GM12878 (cell line): Measurements from ENCODE around the gene RALGAPA2. TPM values are rescaled to one million over a fixed set of nuclear protein-coding genes. Genes with fewer than 3 reads are reported as not detected.

Experiments
- ATAC-seq: fragments of 200-7000 bp; cut with Tn5 transposase; 3 replicates; pipeline ENCODE4 v1.9.1; 2020; ENCODE audit warnings: mild to moderate bottlenecking, moderate library complexity
- BruUV-seq: library from RNA; stranded (reverse); fragments of 400-500 nt; replicated peaks from 2 replicates; lab custom pipeline; 2021; lab: Mats Ljungman, UMichigan
- CTCF ChIA-PET: fragments of 300-600 bp; sonication (Branson Sonifier 250); formaldehyde crosslinking; extraction: SDS; loops from one replicate; lab custom pipeline; 2021; ENCODE audit warnings: inconsistent platforms; lab: Yijun Ruan, JAX
- POLR2A ChIA-PET: fragments of 350-600 bp; formaldehyde crosslinking; extraction: SDS; loops from one replicate; lab custom pipeline; 2021; ENCODE audit warnings: inconsistent platforms; lab: Charles Lee
- RAD21 ChIA-PET: fragments of 300-600 bp; sonication (Branson Sonifier 250); formaldehyde crosslinking; loops from one replicate; lab custom pipeline; 2023; ENCODE audit warnings: antibody characterized with exemption; ENCODE audit not compliant: unreplicated experiment; lab: Charles Lee
- SMC1A ChIA-PET: fragments of 300-600 bp; sonication (Branson Sonifier 250); formaldehyde crosslinking; loops from one replicate; lab custom pipeline; 2023; ENCODE audit not compliant: unreplicated experiment, uncharacterized antibody; lab: Charles Lee
- DNase-seq: peaks from one replicate; pipeline ENCODE4 v3.0.0-alpha.2; 2011; ENCODE audit warnings: low read depth, low spot score
- FAIRE-seq: peaks from 3 replicates; lab custom pipeline; 2011; peaks lifted over from hg19 to GRCh38; lab: Jason Lieb, UNC
- H2AFZ ChIP-seq: 2 replicates; pipeline ENCODE4 v1.6.0; 2011; ENCODE audit warnings: low read depth, low read length, control low read depth; ENCODE audit not compliant: control insufficient read depth
- H3K27ac ChIP-seq: 2 replicates; pipeline ENCODE4 v1.5.1; 2011; ENCODE audit warnings: control low read depth; ENCODE audit not compliant: control insufficient read depth, insufficient read depth
- H3K27me3 ChIP-seq, 2 experiments: replicated peaks in 1 of 2; 2 replicates each; pipeline versions ENCODE4 v1.6.0 to v1.6.1; 2011; ENCODE audit warnings: low read length in 1 of 2; ENCODE audit not compliant: control insufficient read depth in 2 of 2, insufficient read depth in 2 of 2
- H3K36me3 ChIP-seq, 2 experiments: 2 replicates each; pipeline ENCODE4 v1.5.1; 2011; ENCODE audit warnings: low read length in 1 of 2; ENCODE audit not compliant: control insufficient read depth in 2 of 2, insufficient read depth in 2 of 2
- H3K4me1 ChIP-seq: 2 replicates; pipeline ENCODE4 v1.6.1; 2011; ENCODE audit warnings: mild to moderate bottlenecking, low read length, moderate library complexity, mixed read lengths; ENCODE audit not compliant: control insufficient read depth, insufficient read depth
- H3K4me2 ChIP-seq: 2 replicates; pipeline ENCODE4 v1.6.0; 2011; ENCODE audit warnings: control low read depth; ENCODE audit not compliant: control insufficient read depth, insufficient read depth
- H3K4me3 ChIP-seq: fragments of 200-600 bp; sonication (generic); 2 replicates; pipeline ENCODE4 v1.5.1; 2016
- H3K79me2 ChIP-seq: 2 replicates; pipeline ENCODE4 v1.6.0; 2011; ENCODE audit warnings: low read length; ENCODE audit not compliant: control insufficient read depth, insufficient read depth
- H3K9ac ChIP-seq: 2 replicates; pipeline ENCODE4 v1.8.0; 2011; ENCODE audit warnings: low read length, control low read depth, mixed read lengths; ENCODE audit not compliant: control insufficient read depth, insufficient read depth
- H3K9me3 ChIP-seq: replicated peaks from 3 replicates; pipeline ENCODE4 v1.5.1; 2011; ENCODE audit warnings: mild to moderate bottlenecking, low read length; ENCODE audit not compliant: control insufficient read depth, insufficient read depth
- H4K20me1 ChIP-seq: 2 replicates; pipeline ENCODE4 v1.6.0; 2011; ENCODE audit not compliant: control insufficient read depth, insufficient read depth
- ATF7 ChIP-seq: fragments of 450-650 bp; IDR thresholded peaks from 2 replicates; pipeline ENCODE4 v1.6.1; 2016; ENCODE audit warnings: low read depth, mild to moderate bottlenecking
- CBX3 ChIP-seq: fragments of 200-600 bp; sonication (generic); IDR thresholded peaks from 2 replicates; pipeline ENCODE4 v1.6.1; 2016; ENCODE audit warnings: low read depth, borderline replicate concordance
- DPF2 ChIP-seq: fragments of 450-650 bp; IDR thresholded peaks from 2 replicates; pipeline ENCODE4 v1.6.1; 2017; ENCODE audit warnings: mild to moderate bottlenecking
- NR2C2 ChIP-seq: IDR thresholded peaks from 2 replicates; pipeline ENCODE4 v1.6.1; 2011; ENCODE audit warnings: borderline replicate concordance, low read depth; ENCODE audit not compliant: control insufficient read depth, insufficient read length
- RAD21 ChIP-seq: IDR thresholded peaks from 2 replicates; pipeline ENCODE4 v1.6.1; 2011; ENCODE audit warnings: mild to moderate bottlenecking, low read depth, low read length, moderate library complexity; ENCODE audit not compliant: insufficient read depth
- RCOR1 ChIP-seq: conservative IDR thresholded peaks from 2 replicates; pipeline ENCODE4 v1.6.1; 2012; ENCODE audit warnings: low read depth, low read length, improper control_type of control experiment
- SUZ12 ChIP-seq: fragments of 200-600 bp; sonication (generic); IDR thresholded peaks from one replicate; pipeline ENCODE4 v1.6.1; 2018; ENCODE audit warnings: antibody characterized with exemption, mild to moderate bottlenecking; ENCODE audit not compliant: unreplicated experiment
- USF1 ChIP-seq: IDR thresholded peaks from 2 replicates; pipeline ENCODE4 v1.6.1; 2011; ENCODE audit warnings: borderline replicate concordance, low read depth, mild to moderate bottlenecking, moderate library complexity, mixed read lengths, low read length; ENCODE audit not compliant: insufficient read depth; ENCODE audit errors: extremely low read length
- WGBS: methylation state at CpG from one replicate; pipeline ENCODE4 v1.1.6; 2016; ENCODE audit warnings: low lambda C conversion rate; ENCODE audit not compliant: insufficient replicate concordance, insufficient coverage; ENCODE audit errors: missing lambda C conversion rate; 5-methylcytosine and 5-hydroxymethylcytosine counted together
- in situ Hi-C: fragments of 300-500 bp; cut with MboI; formaldehyde crosslinking; loops from 9 replicates; pipeline ENCODE4 v1.14.3; 2018; ENCODE audit warnings: mixed read lengths
- intact Hi-C: fragments of 100-400 bp; cut with micrococcal nuclease; formaldehyde crosslinking; loops from one replicate; pipeline ENCODE4 v1.14.2; 2022; ENCODE audit not compliant: unreplicated experiment
- polyA plus RNA-seq, 11 experiments: library from polyadenylated mRNA; depleted of rRNA in 4 of 11; unstranded in 6 of 11; stranded (reverse) in 5 of 11; fragments of >200 nt; fragmentation: Nextera tagmentation in 4 of 11; fragmentation: Illumina TruSeq in 1 of 11; extraction: Ambion mirVana in 4 of 11; extraction: Trizol in 1 of 11; gene quantifications; 1 replicate in 1 of 11; 2 replicates in 10 of 11; pipeline versions ENCODE4 v1.2.1 to v1.2.3, GENCODE V29; 2011 to 2016; ENCODE audit warnings: inconsistent platforms in 2 of 11, missing spikeins in 2 of 11, low read depth in 1 of 11
- total RNA-seq, 4 experiments: library from RNA; depleted of rRNA in 3 of 4; stranded (reverse); fragments of >200 nt in 3 of 4; fragmentation: Illumina TruSeq in 1 of 4; extraction: Trizol in 1 of 4; gene quantifications; 2 replicates each; pipeline versions ENCODE4 v1.2.1 to v1.2.3, GENCODE V29; 2013 to 2021
- TF ChIP-seq, protein P1 (sequence below): fragments of 450-650 bp; formaldehyde crosslinking; IDR thresholded peaks from 2 replicates; pipeline ENCODE4 v1.4.0; 2022; ENCODE audit warnings: mild to moderate bottlenecking, moderate library complexity
- TF ChIP-seq, protein P2 (sequence below): fragments of 450-650 bp; IDR thresholded peaks from 2 replicates; pipeline ENCODE4 v1.6.1; 2016; ENCODE audit warnings: mild to moderate bottlenecking
- TF ChIP-seq, protein P3 (sequence below): IDR thresholded peaks from 2 replicates; pipeline ENCODE4 v1.6.1; 2012; ENCODE audit warnings: low read depth, low read length, improper control_type of control experiment
- TF ChIP-seq, protein P4 (sequence below): fragments of 450-650 bp; IDR thresholded peaks from 2 replicates; pipeline ENCODE4 v1.6.1; 2017; ENCODE audit warnings: mild to moderate bottlenecking, moderate library complexity
- TF ChIP-seq, protein P5 (sequence below): IDR thresholded peaks from 2 replicates; pipeline ENCODE4 v1.6.1; 2011; ENCODE audit warnings: low read depth, mild to moderate bottlenecking, low read length, moderate library complexity, borderline replicate concordance; ENCODE audit errors: extremely low read depth

Gene RALGAPA2
- total and polyA plus RNA-seq, 10 of the 15 experiments (the other 5 are each of a cell fraction or from before 2014, with no cell fraction given) = 2.9 to 29.4 (median 19.6) TPM

DNA sequence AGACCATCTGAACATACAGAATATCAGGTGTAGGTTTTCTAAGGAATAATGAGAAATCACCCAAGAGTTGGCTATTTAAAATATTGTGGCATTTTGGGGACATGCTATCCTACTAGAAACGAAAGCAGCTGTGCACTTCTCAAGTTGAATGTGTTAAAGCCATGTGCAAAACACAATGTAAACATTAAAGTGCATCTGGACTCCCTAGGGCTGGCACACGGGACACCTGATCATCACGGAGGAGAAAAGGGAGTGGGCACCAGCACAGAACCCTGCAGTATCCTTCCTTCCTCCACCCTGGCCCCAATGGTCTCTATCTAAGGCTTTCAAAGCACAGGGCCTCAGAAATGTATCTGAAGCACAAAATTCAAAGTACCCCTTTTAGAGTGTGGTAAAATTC, 250.3 kb downstream of the RALGAPA2 start:
- ChIA-PET SMC1A (interaction anchor here (8.8 kb wide), 1 partner anchor 11 kb away, joined by 163 read pairs; no protein-coding TSS in a partner anchor), RAD21 (interaction anchor here (1.2 kb wide), 1 partner anchor 27 kb away, joined by 3 read pairs; no protein-coding TSS in a partner anchor), CTCF (interaction anchor here (1.6 to 1.7 kb wide), 2 partner anchors 10 to 12 kb away, joined by 6 read pairs; no protein-coding TSS in a partner anchor), POLR2A (interaction anchor here (6.9 kb wide), 1 partner anchor 8 kb away, joined by 46 read pairs; no protein-coding TSS in a partner anchor)
- ATAC-seq (no peak), DNase-seq (no peak), FAIRE-seq (no peak)
- no peak overlapping the region for H3K4me2 ChIP-seq
- H3K27me3 ChIP-seq = no peaks in the 10 kb centered on the region
- no peaks in the 10 kb centered on the region for H3K9me3 ChIP-seq
- intact Hi-C loops = no loop called here
- peaks cover 1 to 5% of the 10 kb centered on the region in 2 experiments; a peak in 2 of 4 replicates for H3K36me3 ChIP-seq
- H3K9ac ChIP-seq = no peak overlapping the region
- H3K27ac ChIP-seq = no peak overlapping the region
- H4K20me1 ChIP-seq = no peaks in the 10 kb centered on the region
- H2AFZ ChIP-seq = no peak overlapping the region
- 64% methylated on average over 3 of the region's 3 CpGs for WGBS
- in situ Hi-C loops = no loop called here
- no peak overlapping the region for H3K4me3 ChIP-seq
- H3K79me2 ChIP-seq = no peaks in the 10 kb centered on the region
- BruUV-seq = no TSS peak
- peaks cover 36% of the 10 kb centered on the region for H3K4me1 ChIP-seq
- TF ChIP-seq, protein P1, sequence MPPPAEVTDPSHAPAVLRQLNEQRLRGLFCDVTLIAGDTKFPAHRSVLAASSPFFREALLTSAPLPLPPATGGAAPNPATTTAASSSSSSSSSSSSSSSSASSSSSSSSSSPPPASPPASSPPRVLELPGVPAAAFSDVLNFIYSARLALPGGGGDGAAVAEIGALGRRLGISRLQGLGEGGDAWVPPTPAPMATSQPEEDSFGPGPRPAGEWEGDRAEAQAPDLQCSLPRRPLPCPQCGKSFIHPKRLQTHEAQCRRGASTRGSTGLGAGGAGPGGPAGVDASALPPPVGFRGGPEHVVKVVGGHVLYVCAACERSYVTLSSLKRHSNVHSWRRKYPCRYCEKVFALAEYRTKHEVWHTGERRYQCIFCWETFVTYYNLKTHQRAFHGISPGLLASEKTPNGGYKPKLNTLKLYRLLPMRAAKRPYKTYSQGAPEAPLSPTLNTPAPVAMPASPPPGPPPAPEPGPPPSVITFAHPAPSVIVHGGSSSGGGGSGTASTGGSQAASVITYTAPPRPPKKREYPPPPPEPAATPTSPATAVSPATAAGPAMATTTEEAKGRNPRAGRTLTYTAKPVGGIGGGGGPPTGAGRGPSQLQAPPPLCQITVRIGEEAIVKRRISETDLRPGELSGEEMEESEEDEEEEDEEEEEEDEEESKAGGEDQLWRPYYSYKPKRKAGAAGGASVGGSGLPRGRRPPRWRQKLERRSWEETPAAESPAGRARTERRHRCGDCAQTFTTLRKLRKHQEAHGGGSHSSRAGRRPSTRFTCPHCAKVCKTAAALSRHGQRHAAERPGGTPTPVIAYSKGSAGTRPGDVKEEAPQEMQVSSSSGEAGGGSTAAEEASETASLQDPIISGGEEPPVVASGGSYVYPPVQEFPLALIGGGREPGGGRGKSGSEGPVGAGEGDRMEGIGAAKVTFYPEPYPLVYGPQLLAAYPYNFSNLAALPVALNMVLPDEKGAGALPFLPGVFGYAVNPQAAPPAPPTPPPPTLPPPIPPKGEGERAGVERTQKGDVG = no peak
- TF ChIP-seq, protein P2, sequence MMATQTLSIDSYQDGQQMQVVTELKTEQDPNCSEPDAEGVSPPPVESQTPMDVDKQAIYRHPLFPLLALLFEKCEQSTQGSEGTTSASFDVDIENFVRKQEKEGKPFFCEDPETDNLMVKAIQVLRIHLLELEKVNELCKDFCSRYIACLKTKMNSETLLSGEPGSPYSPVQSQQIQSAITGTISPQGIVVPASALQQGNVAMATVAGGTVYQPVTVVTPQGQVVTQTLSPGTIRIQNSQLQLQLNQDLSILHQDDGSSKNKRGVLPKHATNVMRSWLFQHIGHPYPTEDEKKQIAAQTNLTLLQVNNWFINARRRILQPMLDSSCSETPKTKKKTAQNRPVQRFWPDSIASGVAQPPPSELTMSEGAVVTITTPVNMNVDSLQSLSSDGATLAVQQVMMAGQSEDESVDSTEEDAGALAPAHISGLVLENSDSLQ = no peak
- no peak for TF ChIP-seq SUZ12
- TF ChIP-seq RCOR1 = no peak
- TF ChIP-seq, protein P3, sequence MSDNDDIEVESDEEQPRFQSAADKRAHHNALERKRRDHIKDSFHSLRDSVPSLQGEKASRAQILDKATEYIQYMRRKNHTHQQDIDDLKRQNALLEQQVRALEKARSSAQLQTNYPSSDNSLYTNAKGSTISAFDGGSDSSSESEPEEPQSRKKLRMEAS = no peak
- TF ChIP-seq DPF2 = no peak
- no peak for TF ChIP-seq ATF7
- TF ChIP-seq, protein P4, sequence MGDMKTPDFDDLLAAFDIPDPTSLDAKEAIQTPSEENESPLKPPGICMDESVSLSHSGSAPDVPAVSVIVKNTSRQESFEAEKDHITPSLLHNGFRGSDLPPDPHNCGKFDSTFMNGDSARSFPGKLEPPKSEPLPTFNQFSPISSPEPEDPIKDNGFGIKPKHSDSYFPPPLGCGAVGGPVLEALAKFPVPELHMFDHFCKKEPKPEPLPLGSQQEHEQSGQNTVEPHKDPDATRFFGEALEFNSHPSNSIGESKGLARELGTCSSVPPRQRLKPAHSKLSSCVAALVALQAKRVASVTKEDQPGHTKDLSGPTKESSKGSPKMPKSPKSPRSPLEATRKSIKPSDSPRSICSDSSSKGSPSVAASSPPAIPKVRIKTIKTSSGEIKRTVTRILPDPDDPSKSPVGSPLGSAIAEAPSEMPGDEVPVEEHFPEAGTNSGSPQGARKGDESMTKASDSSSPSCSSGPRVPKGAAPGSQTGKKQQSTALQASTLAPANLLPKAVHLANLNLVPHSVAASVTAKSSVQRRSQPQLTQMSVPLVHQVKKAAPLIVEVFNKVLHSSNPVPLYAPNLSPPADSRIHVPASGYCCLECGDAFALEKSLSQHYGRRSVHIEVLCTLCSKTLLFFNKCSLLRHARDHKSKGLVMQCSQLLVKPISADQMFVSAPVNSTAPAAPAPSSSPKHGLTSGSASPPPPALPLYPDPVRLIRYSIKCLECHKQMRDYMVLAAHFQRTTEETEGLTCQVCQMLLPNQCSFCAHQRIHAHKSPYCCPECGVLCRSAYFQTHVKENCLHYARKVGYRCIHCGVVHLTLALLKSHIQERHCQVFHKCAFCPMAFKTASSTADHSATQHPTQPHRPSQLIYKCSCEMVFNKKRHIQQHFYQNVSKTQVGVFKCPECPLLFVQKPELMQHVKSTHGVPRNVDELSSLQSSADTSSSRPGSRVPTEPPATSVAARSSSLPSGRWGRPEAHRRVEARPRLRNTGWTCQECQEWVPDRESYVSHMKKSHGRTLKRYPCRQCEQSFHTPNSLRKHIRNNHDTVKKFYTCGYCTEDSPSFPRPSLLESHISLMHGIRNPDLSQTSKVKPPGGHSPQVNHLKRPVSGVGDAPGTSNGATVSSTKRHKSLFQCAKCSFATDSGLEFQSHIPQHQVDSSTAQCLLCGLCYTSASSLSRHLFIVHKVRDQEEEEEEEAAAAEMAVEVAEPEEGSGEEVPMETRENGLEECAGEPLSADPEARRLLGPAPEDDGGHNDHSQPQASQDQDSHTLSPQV = no peak
- TF ChIP-seq, protein P5, sequence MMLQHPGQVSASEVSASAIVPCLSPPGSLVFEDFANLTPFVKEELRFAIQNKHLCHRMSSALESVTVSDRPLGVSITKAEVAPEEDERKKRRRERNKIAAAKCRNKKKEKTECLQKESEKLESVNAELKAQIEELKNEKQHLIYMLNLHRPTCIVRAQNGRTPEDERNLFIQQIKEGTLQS = no peak
- no peak for TF ChIP-seq CBX3
- TF ChIP-seq RAD21 = no peak
- no peak for TF ChIP-seq NR2C2
- no peak for TF ChIP-seq USF1
